GM12878 (cell line): ENCODE data around the gene RNU1-2.
"Not testable (repeated sequence)": the region's sequence is repeated elsewhere in the genome, so short reads cannot be mapped to it uniquely, and the experiment has no call there.

ENCODE experiments used
- EZH2 ChIP-seq: IDR thresholded peaks from 2 replicates; pipeline ENCODE4 v1.6.1; 2012; ENCODE audit warnings: low read depth, mild to moderate bottlenecking, control low read depth, inconsistent platforms, low read length, borderline replicate concordance; ENCODE audit not compliant: control insufficient read depth
- POLR2AphosphoS5 ChIP-seq: IDR thresholded peaks from 2 replicates; pipeline ENCODE4 v1.6.1; 2011; ENCODE audit warnings: mild to moderate bottlenecking, low read length, inconsistent platforms
- ZNF24 ChIP-seq: fragments of 450-650 bp; IDR thresholded peaks from 2 replicates; pipeline ENCODE4 v1.6.1; 2017; ENCODE audit warnings: antibody characterized with exemption, mild to moderate bottlenecking

DNA sequence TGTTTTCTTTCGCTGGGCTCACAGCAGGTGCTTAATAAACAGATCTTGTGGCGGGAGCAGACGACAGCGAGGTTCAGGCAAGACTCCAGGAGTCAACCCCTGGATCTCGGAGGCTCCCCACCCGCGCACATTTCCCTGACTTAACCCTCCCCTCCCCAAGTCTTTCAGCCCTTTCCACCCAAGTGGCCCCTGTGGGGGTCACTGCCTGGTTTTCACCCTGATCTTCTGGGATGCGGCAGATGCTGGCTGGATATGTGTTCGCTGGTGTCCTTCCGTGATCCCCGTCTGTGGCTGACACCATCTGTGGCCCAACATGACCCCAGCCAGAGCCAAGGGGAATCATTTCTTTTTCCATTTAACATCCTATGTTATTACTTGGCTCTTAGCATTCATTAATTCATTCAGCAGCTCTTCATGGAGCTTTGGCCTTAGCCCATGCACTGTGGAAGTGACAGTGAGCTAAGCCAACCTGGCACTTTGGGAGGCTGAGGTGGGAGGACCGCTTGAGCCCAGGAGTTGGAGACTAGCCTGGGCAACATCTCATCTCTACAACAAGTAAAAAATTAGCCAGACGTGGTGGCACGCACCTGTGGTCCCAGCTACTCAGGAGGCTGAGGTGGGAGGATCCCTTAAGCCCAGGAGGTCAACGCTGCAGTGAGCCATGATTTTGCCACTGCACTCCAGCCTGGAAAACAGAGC lies 19.3 kb downstream of the RNU1-2 start:
- not testable (repeated sequence) for TF ChIP-seq EZH2, ZNF24, POLR2AphosphoS5
